Testis (tissue), 2 donors: ENCODE measurements around the gene NME8.

ENCODE experiments used
- CTCF ChIP-seq, 3 experiments: fragments of 450-650 bp in 2 of 3; fragments of 200-600 bp in 1 of 3; sonication (generic) in 1 of 3; IDR thresholded peaks; one replicate each; pipeline ENCODE4 v1.5.1; 2016 to 2019; ENCODE audit warnings: antibody characterized with exemption in 3 of 3, mild to moderate bottlenecking in 2 of 3, moderate library complexity in 1 of 3
- POLR2A ChIP-seq: fragments of 450-650 bp; IDR thresholded peaks from one replicate; pipeline ENCODE4 v1.6.1; 2017; ENCODE audit warnings: antibody characterized with exemption, mild to moderate bottlenecking, moderate library complexity

GRCh38 chr7:37920305-37920848, 72.0 kb downstream of the NME8 start, which contains the start of gene EPDR1:
- TF ChIP-seq CTCF (IDR thresholded peaks at IDR 0.05) (peak in 1 of 3 experiments; percentile 23), POLR2A (no peak)
